HFFc6 (cell line): ENCODE data around the gene ARHGAP28. TPM values are rescaled to one million over a fixed set of nuclear protein-coding genes. Genes with fewer than 3 reads are reported as not detected.
"Not testable (repeated sequence)": the region's sequence is repeated elsewhere in the genome, so short reads cannot be mapped to it uniquely, and the experiment has no call there.

ENCODE experiments used
- DNase-seq: peaks from one replicate; pipeline ENCODE4 v3.0.0-alpha.2; 2018
- H3K27ac Mint-ChIP-seq: 2 replicates; pipeline ENCODE4 v1.8.0; 2020; ENCODE audit warnings: mild to moderate bottlenecking, mixed read lengths
- H3K27me3 Mint-ChIP-seq: 2 replicates; pipeline ENCODE4 v1.8.0; 2021; ENCODE audit warnings: mild to moderate bottlenecking, moderate library complexity, mixed read lengths; ENCODE audit not compliant: insufficient read depth
- H3K36me3 Mint-ChIP-seq: 2 replicates; pipeline ENCODE4 v1.8.0; 2021; ENCODE audit warnings: low read depth, mixed read lengths
- H3K4me1 Mint-ChIP-seq: 2 replicates; pipeline ENCODE4 v1.8.0; 2020; ENCODE audit warnings: low read depth, mixed read lengths
- H3K4me3 Mint-ChIP-seq: 2 replicates; pipeline ENCODE4 v1.8.0; 2020; ENCODE audit warnings: mild to moderate bottlenecking, moderate library complexity, mixed read lengths
- H3K9me3 Mint-ChIP-seq: 2 replicates; pipeline ENCODE4 v1.8.0; 2020; ENCODE audit warnings: mild to moderate bottlenecking, mixed read lengths
- CTCF ChIP-seq: fragments of 200-600 bp; sonication (generic); IDR thresholded peaks from 2 replicates; pipeline ENCODE4 v1.5.0; 2021; ENCODE audit warnings: antibody characterized with exemption, mild to moderate bottlenecking
- total RNA-seq, 6 experiments: library from RNA; stranded (reverse); fragmentation: NEBNext Ultra II Directional; extraction: Animal tissue kit (Norgen Biotek cat#: 25700); gene quantifications; 2 replicates in 1 of 6; 3 replicates in 5 of 6; pipeline ENCODE4 v1.2.3, GENCODE V29; 2021

Gene ARHGAP28
- total RNA-seq, 6 experiments from 2014 or later, result 0.05 to 0.97 (median 0.39) TPM; not detected in 1

- Mint-ChIP-seq H3K4me1 (no peaks in the 10 kb centered on the region), H3K4me3 (no peak overlapping the region)
- TF ChIP-seq CTCF, result no peak
Observed at GRCh38 chr18:6929370-6930102, 200.0 kb downstream of the ARHGAP28 start.

GRCh38 chr18:6934859-6935258, 205.3 kb downstream of the ARHGAP28 start:
- H3K4me1 Mint-ChIP-seq, result no peaks in the 10 kb centered on the region
- H3K27ac Mint-ChIP-seq, result no peak overlapping the region
- no peaks in the 10 kb centered on the region for H3K36me3 Mint-ChIP-seq
- no peak for DNase-seq
- H3K9me3 Mint-ChIP-seq, result peaks cover 10% of the 10 kb centered on the region
- H3K27me3 Mint-ChIP-seq, result peaks cover 2% of the 10 kb centered on the region; the same call in 1 of the 2 replicates
- no peak for TF ChIP-seq CTCF
- no peak overlapping the region for H3K4me3 Mint-ChIP-seq

More at GRCh38 chr18:6929370-6930102, 200.0 kb downstream of the ARHGAP28 start:
- Mint-ChIP-seq H3K36me3 (no peaks in the 10 kb centered on the region), H3K27ac (no peak overlapping the region), H3K27me3 (peaks cover 2% of the 10 kb centered on the region; the same call in 1 of the 2 replicates), H3K9me3 (peaks cover 8% of the 10 kb centered on the region)
- no peak for DNase-seq

GRCh38 chr18:6938003-6938402, 208.5 kb downstream of the ARHGAP28 start:
- no peak for DNase-seq
- no peak overlapping the region for H3K4me3 Mint-ChIP-seq
- H3K27ac Mint-ChIP-seq, result no peak overlapping the region
- H3K36me3 Mint-ChIP-seq, result no peaks in the 10 kb centered on the region
- H3K9me3 Mint-ChIP-seq, result peaks cover 10% of the 10 kb centered on the region
- no peaks in the 10 kb centered on the region for H3K4me1 Mint-ChIP-seq
- no peaks in the 10 kb centered on the region; the same call in 1 of the 2 replicates for H3K27me3 Mint-ChIP-seq
- no peak for TF ChIP-seq CTCF

- DNase-seq, H3K4me3 Mint-ChIP-seq, H3K36me3 Mint-ChIP-seq, H3K4me1 Mint-ChIP-seq, H3K27ac Mint-ChIP-seq, H3K27me3 Mint-ChIP-seq: not testable (repeated sequence)
- peaks cover 10% of the 10 kb centered on the region for H3K9me3 Mint-ChIP-seq
Observed at GRCh38 chr18:6938403-6938802, 208.9 kb downstream of the ARHGAP28 start.

- no peak overlapping the region for H3K4me3 Mint-ChIP-seq
- TF ChIP-seq CTCF, result no peak
- no peaks in the 10 kb centered on the region for H3K27me3 Mint-ChIP-seq
- no peak overlapping the region for H3K27ac Mint-ChIP-seq
- no peaks in the 10 kb centered on the region for H3K36me3 Mint-ChIP-seq
- no peaks in the 10 kb centered on the region for H3K4me1 Mint-ChIP-seq
- DNase-seq, result no peak
- H3K9me3 Mint-ChIP-seq, result peaks cover 6% of the 10 kb centered on the region
Observed at GRCh38 chr18:6939972-6940371, 210.5 kb downstream of the ARHGAP28 start.

- H3K27ac Mint-ChIP-seq, result no peak overlapping the region
- H3K4me3 Mint-ChIP-seq, result no peak overlapping the region
- TF ChIP-seq CTCF, result no peak
- no peak for DNase-seq
- H3K27me3 Mint-ChIP-seq, result no peaks in the 10 kb centered on the region
- no peaks in the 10 kb centered on the region for H3K4me1 Mint-ChIP-seq
- H3K36me3 Mint-ChIP-seq, result no peaks in the 10 kb centered on the region
- H3K9me3 Mint-ChIP-seq, result peaks cover 2% of the 10 kb centered on the region
Observed at GRCh38 chr18:6940451-6940850, 210.9 kb downstream of the ARHGAP28 start.
